ENCODE measurements around the gene DNAJB2. TPM values are rescaled to one million over a fixed set of nuclear protein-coding genes. Genes with fewer than 3 reads are reported as not detected.
"Not testable (repeated sequence)": the region's sequence is repeated elsewhere in the genome, so short reads cannot be mapped to it uniquely, and the experiment has no call there.

DNAJB2 gene
- total and polyA plus RNA-seq, 7 experiments from 2014 or later, result 6.7 to 134 (median 107) TPM

- Mint-ChIP-seq H3K4me1 (peaks cover 32 to 62% (median 55%) of the 10 kb centered on the region in 7 donors), H3K27me3 (no peaks in the 10 kb centered on the region), H3K36me3 (peaks cover 5 to 48% (median 34%) of the 10 kb centered on the region in 5 donors), H3K4me3 (peak within 1 kb of the TSS; percentile 82 to 100 (median 92)), H3K27ac (peak within 1 kb of the TSS; percentile 88 to 99 (median 94)), H3K9me3 (peaks cover 0 to 8% (median 0%) of the 10 kb centered on the region in 11 donors)
- intact Hi-C loops (cut with micrococcal nuclease), result loop anchor here (1.0 to 10.0 kb wide), 16 partner anchors 8 to 968 kb away; partner anchors contain the start of genes ANKZF1 (in 2 of the 2), ATG9A (in 2 of the 2), CNOT9 (in 2 of the 2) and GLB1L (in 2 of the 2)
- DNase-seq, result peak in 8 of 9 donors; percentile 31 to 72 (median 45)
- peak; percentile 34 for ATAC-seq
- Histone ChIP-seq H3K27ac (ENCODE audit: low read depth, low read length) (peak within 1 kb of the TSS; percentile 95), H3K9me3 (ENCODE audit: control insufficient read depth in 2 of 3, low read length in 3 of 3) (no peaks in the 10 kb centered on the region), H3K4me3 (ENCODE audit: low read length) (peak within 1 kb of the TSS; percentile 79), H3K4me1 (ENCODE audit: control insufficient read depth in 2 of 2, insufficient read depth in 2 of 2, low read length in 2 of 2) (peaks cover 40 to 46% of the 10 kb centered on the region in 2 donors), H3K27me3 (ENCODE audit: control insufficient read depth in 2 of 2, insufficient read depth in 2 of 2, low read length in 2 of 2) (no peaks in the 10 kb centered on the region), H3K36me3 (ENCODE audit: control insufficient read depth in 2 of 3, insufficient read depth in 3 of 3, low read length in 3 of 3) (peaks cover 10 to 46% (median 17%) of the 10 kb centered on the region in 3 experiments)
- ChIA-PET POLR2A (interaction anchor here (0.6 to 14.3 kb wide), 24 partner anchors 9 to 1091 kb away, joined by 3 to 575 read pairs (median 4); partner anchors contain the start of genes ABCB6, ANKZF1, ATG9A and CNPPD1), CTCF (interaction anchor here (0.7 to 4.1 kb wide), 11 partner anchors 8 to 84 kb away, joined by 3 to 21 read pairs (median 5); partner anchors contain the start of genes ANKZF1, ATG9A, CNPPD1 and GLB1L)
These were observed 26.0 kb upstream of the DNAJB2 start, which contains the start of gene TUBA4B for GRCh38 chr2:219252900-219253752. TSS of gene TUBA4B (plus strand) at chr2:219253243. CDS start at chr2:219253408, 165 bp downstream.

GRCh38 chr2:219253753-219254589, 25.2 kb upstream of the DNAJB2 start, which contains the start of gene TUBA4A:
TSS of gene TUBA4A (minus strand) at chr2:219253918. CDS start at chr2:219253858, 60 bp downstream.
- DNase-seq (peak; percentile 84 to 94 (median 91)), ATAC-seq (peak; percentile 92)
- Mint-ChIP-seq H3K9me3 (peaks cover 0 to 6% (median 0%) of the 10 kb centered on the region in 11 donors), H3K27me3 (peaks cover 0 to 3% (median 0%) of the 10 kb centered on the region in 5 donors), H3K4me1 (peaks cover 28 to 54% (median 47%) of the 10 kb centered on the region in 7 donors), H3K36me3 (peaks cover 5 to 39% (median 27%) of the 10 kb centered on the region in 5 donors), H3K4me3 (peak within 1 kb of the TSS; percentile 82 to 100 (median 92)), H3K27ac (peak within 1 kb of the TSS; percentile 88 to 99 (median 96))
- intact Hi-C loops (cut with micrococcal nuclease), result loop anchor here (1.0 to 10.0 kb wide), 17 partner anchors 9 to 969 kb away; partner anchors contain the start of genes ANKZF1 (in 2 of the 2), ATG9A (in 2 of the 2), CNOT9 (in 2 of the 2) and DNAJB2 (in 2 of the 2)
- H3K9me3 ChIP-seq (ENCODE audit: control insufficient read depth in 2 of 3, low read length in 3 of 3), result no peaks in the 10 kb centered on the region
- H3K36me3 ChIP-seq (ENCODE audit: control insufficient read depth in 2 of 3, insufficient read depth in 3 of 3, low read length in 3 of 3), result peaks cover 7 to 44% (median 17%) of the 10 kb centered on the region in 3 experiments
- H3K27ac ChIP-seq (ENCODE audit: low read depth, low read length), result peak within 1 kb of the TSS; percentile 95
- H3K4me3 ChIP-seq (ENCODE audit: low read length), result peak within 1 kb of the TSS; percentile 79
- H3K27me3 ChIP-seq (ENCODE audit: control insufficient read depth in 2 of 2, insufficient read depth in 2 of 2, low read length in 2 of 2), result no peaks in the 10 kb centered on the region
- peaks cover 31 to 38% of the 10 kb centered on the region in 2 donors for H3K4me1 ChIP-seq (ENCODE audit: control insufficient read depth in 2 of 2, insufficient read depth in 2 of 2, low read length in 2 of 2)
- ChIA-PET POLR2A (interaction anchor here (0.7 to 14.3 kb wide), 21 partner anchors 8 to 134 kb away, joined by 3 to 575 read pairs (median 5); partner anchors contain the start of genes ABCB6, ANKZF1, ATG9A and CNPPD1), CTCF (interaction anchor here (0.7 to 4.1 kb wide), 8 partner anchors 9 to 95 kb away, joined by 3 to 21 read pairs (median 6); partner anchors contain the start of genes ANKZF1, ATG9A, DNAJB2 and GLB1L)

GRCh38 chr2:219254590-219255201, 24.5 kb upstream of the DNAJB2 start:
- H3K27ac Mint-ChIP-seq, result peak overlapping the region; percentile 88 to 97 (median 94)
- peaks cover 0 to 7% (median 0%) of the 10 kb centered on the region in 5 donors for H3K27me3 Mint-ChIP-seq
- intact Hi-C loops (cut with micrococcal nuclease), result loop anchor here (1.0 to 10.0 kb wide), 7 partner anchors 25 to 970 kb away; partner anchors contain the start of genes CNOT9 (in 1 of the 2), CTDSP1 (in 1 of the 2), DNAJB2 (in 1 of the 2) and USP37 (in 1 of the 2)
- peak overlapping the region; percentile 82 to 99 (median 92) for H3K4me3 Mint-ChIP-seq
- peaks cover 7 to 38% (median 17%) of the 10 kb centered on the region in 3 experiments for H3K36me3 ChIP-seq (ENCODE audit: control insufficient read depth in 2 of 3, insufficient read depth in 3 of 3, low read length in 3 of 3)
- POLR2A ChIA-PET, result interaction anchor here (0.6 to 14.3 kb wide), 16 partner anchors 8 to 368 kb away, joined by 3 to 575 read pairs (median 6); partner anchors contain the start of genes ABCB6, ANKZF1, ATG9A and CNPPD1
- ATAC-seq (peak; percentile 55), DNase-seq (peak in 8 of 9 donors; percentile 45 to 81 (median 75))
- peak overlapping the region; percentile 95 for H3K27ac ChIP-seq (ENCODE audit: low read depth, low read length)
- H3K27me3 ChIP-seq (ENCODE audit: control insufficient read depth in 2 of 2, insufficient read depth in 2 of 2, low read length in 2 of 2), result no peaks in the 10 kb centered on the region
- peaks cover 5 to 32% (median 20%) of the 10 kb centered on the region in 5 donors for H3K36me3 Mint-ChIP-seq
- no peaks in the 10 kb centered on the region for H3K9me3 ChIP-seq (ENCODE audit: control insufficient read depth in 2 of 3, low read length in 3 of 3)
- H3K4me1 ChIP-seq (ENCODE audit: control insufficient read depth in 2 of 2, insufficient read depth in 2 of 2, low read length in 2 of 2), result peaks cover 26 to 31% of the 10 kb centered on the region in 2 donors
- peaks cover 0 to 6% (median 0%) of the 10 kb centered on the region in 11 donors for H3K9me3 Mint-ChIP-seq
- H3K4me1 Mint-ChIP-seq, result peaks cover 24 to 46% (median 39%) of the 10 kb centered on the region in 7 donors
- CTCF ChIA-PET, result interaction anchor here (0.6 to 4.1 kb wide), 9 partner anchors 9 to 96 kb away, joined by 3 to 21 read pairs (median 5); partner anchors contain the start of genes ANKZF1, ATG9A, DNAJB2 and GLB1L
- H3K4me3 ChIP-seq (ENCODE audit: low read length), result peak overlapping the region; percentile 79

GRCh38 chr2:219258942-219259341, 20.2 kb upstream of the DNAJB2 start:
- Mint-ChIP-seq H3K4me1 (peaks cover 4 to 15% (median 11%) of the 10 kb centered on the region in 7 donors), H3K27me3 (peaks cover 0 to 25% (median 0%) of the 10 kb centered on the region in 5 donors)
- not testable (repeated sequence) for H3K4me3 ChIP-seq (ENCODE audit: low read length); H3K27me3 ChIP-seq (ENCODE audit: control insufficient read depth in 2 of 2, insufficient read depth in 2 of 2, low read length in 2 of 2); H3K4me3 Mint-ChIP-seq; H3K27ac ChIP-seq (ENCODE audit: low read depth, low read length); H3K4me1 ChIP-seq (ENCODE audit: control insufficient read depth in 2 of 2, insufficient read depth in 2 of 2, low read length in 2 of 2); H3K36me3 Mint-ChIP-seq; ATAC-seq; H3K9me3 Mint-ChIP-seq; H3K9me3 ChIP-seq (ENCODE audit: control insufficient read depth in 2 of 3, low read length in 3 of 3); H3K36me3 ChIP-seq (ENCODE audit: control insufficient read depth in 2 of 3, insufficient read depth in 3 of 3, low read length in 3 of 3); H3K27ac Mint-ChIP-seq; DNase-seq
- CTCF ChIA-PET, result interaction anchor here (1.1 to 1.5 kb wide), 2 partner anchors 14 to 36 kb away, joined by 3 to 5 read pairs; no protein-coding TSS in a partner anchor
- intact Hi-C loops (cut with micrococcal nuclease), result loop anchor here (10.0 kb wide), 2 partner anchors 694 to 974 kb away; partner anchors contain the start of genes CNOT9 (in 1 of the 2) and USP37 (in 1 of the 2)
- POLR2A ChIA-PET, result interaction anchor here (1.1 to 1.9 kb wide), 3 partner anchors 10 to 31 kb away, joined by 3 to 7 read pairs (median 3); partner anchors contain the start of genes ANKZF1 and ATG9A
